ENCODE results near the gene PLA2G15. TPM values are rescaled to one million over a fixed set of nuclear protein-coding genes. Genes with fewer than 3 reads are reported as not detected.

The PLA2G15 gene
- total and polyA plus RNA-seq, 2 of the 13 experiments (the other 11 are each of a cell fraction or from before 2014, with no cell fraction given) = 14.4 to 23.7 TPM

GRCh38 chr16:68244481-68244902 is 681 bp upstream of the PLA2G15 start (continued):
- TF ChIP-seq, protein P1, sequence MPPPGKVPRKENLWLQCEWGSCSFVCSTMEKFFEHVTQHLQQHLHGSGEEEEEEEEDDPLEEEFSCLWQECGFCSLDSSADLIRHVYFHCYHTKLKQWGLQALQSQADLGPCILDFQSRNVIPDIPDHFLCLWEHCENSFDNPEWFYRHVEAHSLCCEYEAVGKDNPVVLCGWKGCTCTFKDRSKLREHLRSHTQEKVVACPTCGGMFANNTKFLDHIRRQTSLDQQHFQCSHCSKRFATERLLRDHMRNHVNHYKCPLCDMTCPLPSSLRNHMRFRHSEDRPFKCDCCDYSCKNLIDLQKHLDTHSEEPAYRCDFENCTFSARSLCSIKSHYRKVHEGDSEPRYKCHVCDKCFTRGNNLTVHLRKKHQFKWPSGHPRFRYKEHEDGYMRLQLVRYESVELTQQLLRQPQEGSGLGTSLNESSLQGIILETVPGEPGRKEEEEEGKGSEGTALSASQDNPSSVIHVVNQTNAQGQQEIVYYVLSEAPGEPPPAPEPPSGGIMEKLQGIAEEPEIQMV (CRISPR knock-in tag; IDR thresholded peaks at IDR 0.05; ENCODE audit: low read depth) = no peak
- TF ChIP-seq ZNF34 (CRISPR knock-in tag; IDR thresholded peaks at IDR 0.05; ENCODE audit: borderline replicate concordance) (no peak), ZNF737 (CRISPR knock-in tag; IDR thresholded peaks at IDR 0.05; ENCODE audit: borderline replicate concordance) (0 out of 2 replicates have a peak, but pooled peaks have one; percentile 67), GFI1 (CRISPR knock-in tag; IDR thresholded peaks at IDR 0.05; ENCODE audit: borderline replicate concordance) (no peak), ZFP36L2 (CRISPR knock-in tag; IDR thresholded peaks at IDR 0.05) (no peak), MTF2 (CRISPR knock-in tag; IDR thresholded peaks at IDR 0.05; ENCODE audit: borderline replicate concordance) (no peak), ZNF646 (CRISPR knock-in tag; IDR thresholded peaks at IDR 0.05) (no peak), ZNF713 (CRISPR knock-in tag; IDR thresholded peaks at IDR 0.05) (0 out of 2 replicates have a peak, but pooled peaks have one; percentile 8), ZNF639 (CRISPR knock-in tag; conservative IDR thresholded peaks at IDR 0.05) (no peak), U2AF2 (IDR thresholded peaks at IDR 0.05; ENCODE audit: low read depth, low read length) (no peak), RELA (CRISPR knock-in tag; IDR thresholded peaks at IDR 0.05) (no peak), ZNF616 (CRISPR knock-in tag; IDR thresholded peaks at IDR 0.05; ENCODE audit: low read depth) (no peak; the same call in 1 of the 2 replicates), FOXM1 (CRISPR knock-in tag; IDR thresholded peaks at IDR 0.05) (no peak), ZNF260 (CRISPR knock-in tag; IDR thresholded peaks at IDR 0.05; ENCODE audit: borderline replicate concordance, low read depth) (no peak), ZNF546 (CRISPR knock-in tag; conservative IDR thresholded peaks at IDR 0.05) (no peak), ZKSCAN5 (CRISPR knock-in tag; IDR thresholded peaks at IDR 0.05) (peak; percentile 12; the same call in 1 of the 2 replicates), ZNF652 (CRISPR knock-in tag; IDR thresholded peaks at IDR 0.05; ENCODE audit: borderline replicate concordance, low read depth) (no peak)
- TF ChIP-seq, protein P2, sequence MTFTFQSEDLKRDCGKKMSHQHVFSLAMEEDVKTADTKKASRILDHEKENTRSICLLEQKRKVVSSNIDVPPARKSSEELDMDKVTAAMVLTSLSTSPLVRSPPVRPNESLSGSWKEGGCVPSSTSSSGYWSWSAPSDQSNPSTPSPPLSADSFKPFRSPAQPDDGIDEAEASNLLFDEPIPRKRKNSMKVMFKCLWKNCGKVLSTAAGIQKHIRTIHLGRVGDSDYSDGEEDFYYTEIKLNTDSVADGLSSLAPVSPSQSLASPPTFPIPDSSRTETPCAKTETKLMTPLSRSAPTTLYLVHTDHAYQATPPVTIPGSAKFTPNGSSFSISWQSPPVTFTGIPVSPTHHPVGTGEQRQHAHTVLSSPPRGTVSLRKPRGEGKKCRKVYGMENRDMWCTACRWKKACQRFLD (CRISPR knock-in tag; IDR thresholded peaks at IDR 0.05; ENCODE audit: borderline replicate concordance) = 0 out of 2 replicates have a peak, but pooled peaks have one; percentile 14

Data from HepG2 (cell line).